ENCODE results near the gene C10orf53. TPM values are rescaled to one million over a fixed set of nuclear protein-coding genes. Genes with fewer than 3 reads are reported as not detected.

The C10orf53 gene
- polyA plus RNA-seq, 3 donors = not detected

- no peak for DNase-seq
Measured at GRCh38 chr10:49737474-49738201, 58.2 kb downstream of the C10orf53 start.

- DNase-seq = no peak
Measured at GRCh38 chr10:49738616-49739360, 59.3 kb downstream of the C10orf53 start.

GRCh38 chr10:49739426-49739825 lies 60.0 kb downstream of the C10orf53 start:
- DNase-seq = no peak

- DNase-seq = no peak
Measured at GRCh38 chr10:49740346-49741107, 61.1 kb downstream of the C10orf53 start.

- DNase-seq = no peak
Measured at GRCh38 chr10:49741108-49741995, 61.9 kb downstream of the C10orf53 start.

- DNase-seq = no peak
Measured at GRCh38 chr10:49742683-49743463, 63.4 kb downstream of the C10orf53 start.

GRCh38 chr10:49743464-49744075 lies 64.1 kb downstream of the C10orf53 start:
- no peak for DNase-seq

GRCh38 chr10:49744091-49744685 lies 64.7 kb downstream of the C10orf53 start:
- DNase-seq = no peak

- DNase-seq = no peak
Measured at GRCh38 chr10:49744924-49745605, 65.6 kb downstream of the C10orf53 start.

GRCh38 chr10:49745756-49746155 lies 66.3 kb downstream of the C10orf53 start:
- no peak for DNase-seq

GRCh38 chr10:49746626-49747302 lies 67.3 kb downstream of the C10orf53 start:
- no peak for DNase-seq

Other genes with a start within 250 kb of the C10orf53 start
- gene ERCC6, start 140.5 kb upstream of the C10orf53 start, polyA plus RNA-seq (ENCODE audit: insufficient read length in 3 of 3) = 10 to 100 TPM; 13.7 to 18.6 (median 17.8) TPM
- not detected for gene SLC18A3, start 69.3 kb upstream of the C10orf53 start, polyA plus RNA-seq (ENCODE audit: insufficient read length in 3 of 3)
- under 1 TPM in 1 of 3 donors, not detected in 2; 0.06 TPM for gene CHAT, start 65.6 kb upstream of the C10orf53 start, polyA plus RNA-seq (ENCODE audit: insufficient read length in 3 of 3)
- gene OGDHL, start 82.7 kb downstream of the C10orf53 start, polyA plus RNA-seq (ENCODE audit: insufficient read length in 3 of 3) = 10 to 100 TPM; 48.1 to 57.4 (median 54.4) TPM

Measured in renal pelvis (tissue), 4 donors.